Caco-2 (cell line): ENCODE data around the gene BANK1. TPM values are rescaled to one million over a fixed set of nuclear protein-coding genes. Genes with fewer than 3 reads are reported as not detected.

ENCODE experiments used
- BruUV-seq: library from RNA; stranded (reverse); fragments of 400-500 nt; replicated peaks from 2 replicates; lab custom pipeline; 2021; lab: Mats Ljungman, UMichigan
- CTCF ChIA-PET: fragments of 300-600 bp; sonication (Branson Sonifier 250); formaldehyde crosslinking; loops from one replicate; lab custom pipeline; 2022; ENCODE audit warnings: antibody characterized with exemption; lab: Charles Lee
- POLR2A ChIA-PET: fragments of 300-600 bp; sonication (Branson Sonifier 250); formaldehyde crosslinking; loops from one replicate; lab custom pipeline; 2022; ENCODE audit warnings: antibody characterized with exemption; lab: Charles Lee
- DNase-seq, 2 experiments: peaks; one replicate each; pipeline versions ENCODE4 v3.0.0 to v3.0.0-alpha.2; 2020 to 2022
- H3K27me3 ChIP-seq: replicated peaks from 2 replicates; pipeline ENCODE4 v1.6.0; 2011; ENCODE audit warnings: low read length; ENCODE audit not compliant: control insufficient read depth, insufficient read depth
- H3K36me3 ChIP-seq: 2 replicates; pipeline ENCODE4 v1.5.1; 2011; ENCODE audit warnings: low read length; ENCODE audit not compliant: control insufficient read depth, insufficient read depth
- H3K4me1 ChIP-seq: fragments of 250-450 bp; sonication (Bioruptor Pico); 2 replicates; pipeline ENCODE4 v1.5.1; 2020; ENCODE audit warnings: mild to moderate bottlenecking
- H3K4me3 ChIP-seq: 2 replicates; pipeline ENCODE4 v1.5.1; 2011; ENCODE audit warnings: low read depth, mild to moderate bottlenecking, control low read depth, low read length
- H3K9me3 ChIP-seq: fragments of 250-450 bp; sonication (Bioruptor Pico); 2 replicates; pipeline ENCODE4 v1.5.1; 2020; ENCODE audit warnings: mild to moderate bottlenecking, moderate library complexity
- H3K27ac Mint-ChIP-seq: one replicate; pipeline ENCODE4 v1.8.0; 2022; ENCODE audit warnings: mixed read lengths; ENCODE audit not compliant: unreplicated experiment
- H3K27me3 Mint-ChIP-seq: one replicate; pipeline ENCODE4 v1.8.0; 2022; ENCODE audit warnings: mixed read lengths; ENCODE audit not compliant: insufficient read depth, unreplicated experiment
- H3K36me3 Mint-ChIP-seq: one replicate; pipeline ENCODE4 v1.8.0; 2022; ENCODE audit warnings: mild to moderate bottlenecking, mixed read lengths; ENCODE audit not compliant: insufficient read depth, unreplicated experiment
- H3K4me1 Mint-ChIP-seq: one replicate; pipeline ENCODE4 v1.8.0; 2022; ENCODE audit warnings: low read depth, mixed read lengths; ENCODE audit not compliant: unreplicated experiment
- H3K4me3 Mint-ChIP-seq: one replicate; pipeline ENCODE4 v1.8.0; 2022; ENCODE audit warnings: mild to moderate bottlenecking, moderate library complexity, mixed read lengths; ENCODE audit not compliant: unreplicated experiment
- H3K9me3 Mint-ChIP-seq: one replicate; pipeline ENCODE4 v1.8.0; 2022; ENCODE audit warnings: mixed read lengths; ENCODE audit not compliant: unreplicated experiment
- intact Hi-C: fragments of 100-400 bp; cut with micrococcal nuclease; formaldehyde crosslinking; loops from one replicate; pipeline ENCODE4 v1.10.0; 2022; ENCODE audit not compliant: unreplicated experiment
- total RNA-seq: library from RNA; stranded (reverse); gene quantifications from 2 replicates; pipeline ENCODE4 v1.2.3, GENCODE V29; 2022
- TF ChIP-seq, protein P1 (sequence below), 2 experiments: fragments of 200-600 bp in 1 of 2; IDR thresholded peaks; 1 replicate in 1 of 2; 2 replicates in 1 of 2; pipeline versions ENCODE4 v1.5.1 to v1.8.0; 2011 to 2022; ENCODE audit warnings: antibody characterized with exemption in 1 of 2, control low read depth in 1 of 2, inconsistent platforms in 1 of 2, low read depth in 1 of 2, low read length in 1 of 2, mild to moderate bottlenecking in 1 of 2, moderate library complexity in 1 of 2; ENCODE audit not compliant: insufficient read depth in 1 of 2, severe bottlenecking in 1 of 2, unreplicated experiment in 1 of 2

Gene BANK1
- total RNA-seq, 1 experiment from 2014 or later = 5.7 TPM

- Histone ChIP-seq H3K9me3 (no peaks in the 10 kb centered on the region), H3K4me3 (no peak overlapping the region), H3K36me3 (no peaks in the 10 kb centered on the region), H3K4me1 (0 out of 2 replicates have a peak, but pooled peaks cover 3% of the 10 kb centered on the region), H3K27me3 (no peaks in the 10 kb centered on the region)
- no TSS peak for BruUV-seq
- Mint-ChIP-seq H3K4me3 (no peak overlapping the region), H3K27me3 (no peaks in the 10 kb centered on the region), H3K36me3 (no peaks in the 10 kb centered on the region), H3K4me1 (no peaks in the 10 kb centered on the region), H3K9me3 (no peaks in the 10 kb centered on the region), H3K27ac (no peak overlapping the region)
- no peak for DNase-seq
- ChIA-PET CTCF (no interaction called here), POLR2A (no interaction called here)
- TF ChIP-seq, protein P1, sequence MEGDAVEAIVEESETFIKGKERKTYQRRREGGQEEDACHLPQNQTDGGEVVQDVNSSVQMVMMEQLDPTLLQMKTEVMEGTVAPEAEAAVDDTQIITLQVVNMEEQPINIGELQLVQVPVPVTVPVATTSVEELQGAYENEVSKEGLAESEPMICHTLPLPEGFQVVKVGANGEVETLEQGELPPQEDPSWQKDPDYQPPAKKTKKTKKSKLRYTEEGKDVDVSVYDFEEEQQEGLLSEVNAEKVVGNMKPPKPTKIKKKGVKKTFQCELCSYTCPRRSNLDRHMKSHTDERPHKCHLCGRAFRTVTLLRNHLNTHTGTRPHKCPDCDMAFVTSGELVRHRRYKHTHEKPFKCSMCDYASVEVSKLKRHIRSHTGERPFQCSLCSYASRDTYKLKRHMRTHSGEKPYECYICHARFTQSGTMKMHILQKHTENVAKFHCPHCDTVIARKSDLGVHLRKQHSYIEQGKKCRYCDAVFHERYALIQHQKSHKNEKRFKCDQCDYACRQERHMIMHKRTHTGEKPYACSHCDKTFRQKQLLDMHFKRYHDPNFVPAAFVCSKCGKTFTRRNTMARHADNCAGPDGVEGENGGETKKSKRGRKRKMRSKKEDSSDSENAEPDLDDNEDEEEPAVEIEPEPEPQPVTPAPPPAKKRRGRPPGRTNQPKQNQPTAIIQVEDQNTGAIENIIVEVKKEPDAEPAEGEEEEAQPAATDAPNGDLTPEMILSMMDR (IDR thresholded peaks at IDR 0.05; ENCODE audit: insufficient read depth in 1 of 2, low read depth in 1 of 2, low read length in 1 of 2, severe bottlenecking in 1 of 2, unreplicated experiment in 1 of 2) = no peak
- intact Hi-C loops = no loop called here
Observed at GRCh38 chr4:101944649-101945048, 154.1 kb downstream of the BANK1 start.

DNA sequence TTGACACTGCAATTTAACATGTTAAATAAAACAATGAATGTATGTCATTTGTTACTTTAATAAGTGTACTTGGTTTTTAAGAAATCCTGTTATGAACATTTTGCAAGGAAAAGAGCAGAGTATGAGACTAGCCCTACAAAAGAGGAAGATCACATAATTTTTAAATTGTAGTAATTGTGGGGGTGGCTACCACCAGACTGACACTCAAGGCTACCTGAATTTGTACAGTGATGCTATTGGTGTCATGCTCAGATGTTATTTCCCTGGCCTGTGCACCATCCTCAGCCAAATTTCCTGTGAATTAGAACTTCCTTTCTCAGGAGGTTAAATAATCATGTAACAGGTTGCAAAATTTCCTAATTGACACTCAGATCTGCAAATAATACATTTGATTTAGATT, 157.5 kb downstream of the BANK1 start:
- H3K4me1 ChIP-seq = peaks cover 20% of the 10 kb centered on the region
- intact Hi-C loops = no loop called here
- H3K4me3 ChIP-seq = no peak overlapping the region
- Mint-ChIP-seq H3K4me1 (no peaks in the 10 kb centered on the region), H3K4me3 (no peak overlapping the region), H3K36me3 (no peaks in the 10 kb centered on the region), H3K27me3 (no peaks in the 10 kb centered on the region), H3K9me3 (no peaks in the 10 kb centered on the region), H3K27ac (no peak overlapping the region)
- no peak for DNase-seq
- H3K27me3 ChIP-seq = no peaks in the 10 kb centered on the region
- no peaks in the 10 kb centered on the region for H3K9me3 ChIP-seq
- no TSS peak for BruUV-seq
- H3K36me3 ChIP-seq = no peaks in the 10 kb centered on the region
- POLR2A ChIA-PET = no interaction called here
- TF ChIP-seq, protein P1 (IDR thresholded peaks at IDR 0.05; ENCODE audit: insufficient read depth in 1 of 2, low read depth in 1 of 2, low read length in 1 of 2, severe bottlenecking in 1 of 2, unreplicated experiment in 1 of 2) = no peak
- CTCF ChIA-PET = no interaction called here

DNA sequence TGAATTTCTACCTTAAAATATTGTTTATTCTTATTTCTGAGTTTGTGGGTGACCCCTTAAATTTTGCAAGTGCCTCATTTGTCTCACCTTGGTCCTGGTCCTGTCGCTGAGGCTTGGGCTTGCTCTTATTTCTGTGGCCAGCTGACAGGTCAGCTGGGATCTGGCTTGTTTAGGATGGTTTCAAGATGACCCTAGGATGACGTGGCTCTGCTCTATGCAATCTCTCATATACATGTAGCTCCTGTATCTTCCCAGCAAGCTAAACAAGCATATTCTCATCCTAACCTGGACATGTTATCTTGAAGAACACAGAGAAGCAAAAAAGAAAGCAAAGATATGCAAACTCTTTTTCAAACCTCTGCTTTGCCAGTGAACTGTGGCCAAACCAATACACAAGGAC, 158.4 kb downstream of the BANK1 start:
- ChIA-PET CTCF (no interaction called here), POLR2A (no interaction called here)
- H3K9me3 Mint-ChIP-seq = no peaks in the 10 kb centered on the region
- no TSS peak for BruUV-seq
- H3K36me3 ChIP-seq = no peaks in the 10 kb centered on the region
- no peaks in the 10 kb centered on the region for H3K9me3 ChIP-seq
- H3K4me1 Mint-ChIP-seq = peaks cover 5% of the 10 kb centered on the region
- intact Hi-C loops = no loop called here
- H3K27me3 Mint-ChIP-seq = no peaks in the 10 kb centered on the region
- H3K36me3 Mint-ChIP-seq = peaks cover 3% of the 10 kb centered on the region
- TF ChIP-seq, protein P1 (IDR thresholded peaks at IDR 0.05; ENCODE audit: insufficient read depth in 1 of 2, low read depth in 1 of 2, low read length in 1 of 2, severe bottlenecking in 1 of 2, unreplicated experiment in 1 of 2) = no peak
- no peak overlapping the region for H3K4me3 ChIP-seq
- H3K4me1 ChIP-seq = peaks cover 28% of the 10 kb centered on the region
- H3K4me3 Mint-ChIP-seq = no peak overlapping the region
- H3K27ac Mint-ChIP-seq = no peak overlapping the region
- H3K27me3 ChIP-seq = no peaks in the 10 kb centered on the region
- no peak for DNase-seq
